Measurements from ENCODE around the gene NUMBL. TPM values are rescaled to one million over a fixed set of nuclear protein-coding genes. Genes with fewer than 3 reads are reported as not detected.

NUMBL gene
- polyA plus RNA-seq, 1 donor from 2014 or later, result 20.5 TPM

DNA sequence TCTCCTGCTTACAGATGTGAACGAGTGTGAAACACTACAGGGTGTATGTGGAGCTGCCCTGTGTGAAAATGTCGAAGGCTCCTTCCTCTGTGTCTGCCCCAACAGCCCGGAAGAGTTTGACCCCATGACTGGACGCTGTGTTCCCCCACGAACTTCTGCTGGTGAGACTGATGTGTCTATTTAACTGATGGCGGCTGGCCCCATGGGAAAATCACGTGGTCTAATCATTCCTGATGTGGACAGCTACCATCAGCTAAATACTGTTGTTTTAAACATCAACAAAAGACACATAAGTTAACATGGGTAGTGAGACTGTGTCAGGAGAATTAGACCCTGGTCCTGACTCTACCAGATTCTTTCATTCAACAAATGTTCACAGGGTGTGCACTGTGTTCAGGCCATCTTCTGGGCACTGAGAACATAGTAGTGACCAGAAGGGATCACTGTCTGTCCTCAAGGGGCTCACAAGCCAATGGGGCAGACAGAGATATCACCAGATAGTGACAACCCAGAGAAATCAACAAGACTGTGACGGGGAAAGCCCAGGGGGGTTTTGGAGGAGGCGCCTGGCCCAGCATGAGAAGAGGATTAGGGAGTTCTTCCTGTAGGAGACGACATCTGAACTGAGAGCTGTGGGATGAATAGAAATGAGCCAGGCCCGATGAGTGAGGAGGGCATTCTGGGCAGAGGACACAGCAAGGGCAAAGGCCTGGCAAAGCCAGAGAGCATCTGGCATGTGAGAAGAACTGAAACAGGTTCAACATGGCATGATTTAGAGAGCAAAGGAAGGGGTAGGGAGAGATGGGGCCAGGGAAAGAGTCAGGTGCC is 70.9 kb downstream of the NUMBL start:
- no peaks in the 10 kb centered on the region for H3K9me2 ChIP-seq (ENCODE audit: insufficient read depth, low read length)
- H3K9ac ChIP-seq (ENCODE audit: low read length), result no peak overlapping the region
- no peak overlapping the region for H3K4me3 ChIP-seq (ENCODE audit: low read length)
- no peak overlapping the region for H3K27ac ChIP-seq (ENCODE audit: low read length)
- no peaks in the 10 kb centered on the region for H3K27me3 ChIP-seq (ENCODE audit: insufficient read depth, low read depth, low read length)
- no peaks in the 10 kb centered on the region for H3K9me3 ChIP-seq (ENCODE audit: low read length)
- H3F3A ChIP-seq (ENCODE audit: insufficient read depth, low read length, poor library complexity, severe bottlenecking), result no peaks in the 10 kb centered on the region
- no peaks in the 10 kb centered on the region for H3K79me2 ChIP-seq (replicated peaks; ENCODE audit: insufficient read depth, low read length)
- TF ChIP-seq RAD21 (conservative IDR thresholded peaks at IDR 0.05) (no peak), TAF1 (IDR thresholded peaks at IDR 0.05; ENCODE audit: low read depth) (no peak), REST (IDR thresholded peaks at IDR 0.05; ENCODE audit: borderline replicate concordance) (no peak)
- H3K36me3 ChIP-seq (ENCODE audit: insufficient read depth, low read length), result no peaks in the 10 kb centered on the region
- no peak overlapping the region for H3K4me2 ChIP-seq (ENCODE audit: low read length)
- H4K20me1 ChIP-seq (ENCODE audit: insufficient read depth), result no peaks in the 10 kb centered on the region
- H2AFZ ChIP-seq (ENCODE audit: low read depth, low read length), result no peak overlapping the region

DNA sequence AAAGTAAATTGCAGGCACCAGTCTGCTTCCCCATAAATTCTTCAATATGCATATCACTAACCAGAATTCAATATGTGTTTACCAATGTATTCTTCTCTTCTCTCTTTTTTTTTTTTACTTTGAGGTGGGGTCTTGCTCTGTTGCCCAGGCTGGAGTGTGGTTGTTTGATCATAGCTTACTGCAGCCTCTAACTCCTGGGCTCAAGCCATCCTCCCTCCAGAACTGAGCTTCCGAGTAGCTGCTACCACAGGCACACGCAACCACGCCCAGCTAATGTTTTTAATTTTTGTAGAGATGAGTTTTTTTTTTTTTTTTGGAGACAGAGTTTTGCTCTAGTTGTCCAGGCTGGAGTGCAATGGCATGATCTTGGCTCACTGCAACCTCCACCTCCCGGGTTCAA is 72.5 kb downstream of the NUMBL start:
- H3K27ac ChIP-seq (ENCODE audit: low read length), result no peak overlapping the region
- H3K9me3 ChIP-seq (ENCODE audit: low read length), result no peaks in the 10 kb centered on the region
- H3F3A ChIP-seq (ENCODE audit: insufficient read depth, low read length, poor library complexity, severe bottlenecking), result no peaks in the 10 kb centered on the region
- no peaks in the 10 kb centered on the region for H4K20me1 ChIP-seq (ENCODE audit: insufficient read depth)
- peaks cover 7% of the 10 kb centered on the region for H3K27me3 ChIP-seq (ENCODE audit: insufficient read depth, low read depth, low read length)
- H3K9me2 ChIP-seq (ENCODE audit: insufficient read depth, low read length), result no peaks in the 10 kb centered on the region
- H3K4me2 ChIP-seq (ENCODE audit: low read length), result no peak overlapping the region
- H2AFZ ChIP-seq (ENCODE audit: low read depth, low read length), result no peak overlapping the region
- H3K9ac ChIP-seq (ENCODE audit: low read length), result no peak overlapping the region
- TF ChIP-seq REST (IDR thresholded peaks at IDR 0.05; ENCODE audit: borderline replicate concordance), result no peak
- TF ChIP-seq RAD21 (conservative IDR thresholded peaks at IDR 0.05), result no peak
- no peak for TF ChIP-seq EZH2 (IDR thresholded peaks at IDR 0.05; ENCODE audit: borderline replicate concordance, insufficient read depth, low read length, poor library complexity, severe bottlenecking)
- TF ChIP-seq TAF1 (IDR thresholded peaks at IDR 0.05; ENCODE audit: low read depth), result no peak
- TF ChIP-seq, protein P1, sequence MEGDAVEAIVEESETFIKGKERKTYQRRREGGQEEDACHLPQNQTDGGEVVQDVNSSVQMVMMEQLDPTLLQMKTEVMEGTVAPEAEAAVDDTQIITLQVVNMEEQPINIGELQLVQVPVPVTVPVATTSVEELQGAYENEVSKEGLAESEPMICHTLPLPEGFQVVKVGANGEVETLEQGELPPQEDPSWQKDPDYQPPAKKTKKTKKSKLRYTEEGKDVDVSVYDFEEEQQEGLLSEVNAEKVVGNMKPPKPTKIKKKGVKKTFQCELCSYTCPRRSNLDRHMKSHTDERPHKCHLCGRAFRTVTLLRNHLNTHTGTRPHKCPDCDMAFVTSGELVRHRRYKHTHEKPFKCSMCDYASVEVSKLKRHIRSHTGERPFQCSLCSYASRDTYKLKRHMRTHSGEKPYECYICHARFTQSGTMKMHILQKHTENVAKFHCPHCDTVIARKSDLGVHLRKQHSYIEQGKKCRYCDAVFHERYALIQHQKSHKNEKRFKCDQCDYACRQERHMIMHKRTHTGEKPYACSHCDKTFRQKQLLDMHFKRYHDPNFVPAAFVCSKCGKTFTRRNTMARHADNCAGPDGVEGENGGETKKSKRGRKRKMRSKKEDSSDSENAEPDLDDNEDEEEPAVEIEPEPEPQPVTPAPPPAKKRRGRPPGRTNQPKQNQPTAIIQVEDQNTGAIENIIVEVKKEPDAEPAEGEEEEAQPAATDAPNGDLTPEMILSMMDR (IDR thresholded peaks at IDR 0.05; ENCODE audit: poor library complexity, severe bottlenecking), result no peak
- no peak for TF ChIP-seq MXI1 (conservative IDR thresholded peaks at IDR 0.05; ENCODE audit: poor library complexity, severe bottlenecking)
- no peak for TF ChIP-seq POLR2AphosphoS5 (IDR thresholded peaks at IDR 0.05)
- TF ChIP-seq SMC3 (conservative IDR thresholded peaks at IDR 0.05; ENCODE audit: poor library complexity), result no peak
- TF ChIP-seq EP300 (conservative IDR thresholded peaks at IDR 0.05; ENCODE audit: poor library complexity, severe bottlenecking), result no peak
- H3K36me3 ChIP-seq (ENCODE audit: insufficient read depth, low read length), result no peaks in the 10 kb centered on the region
- no peaks in the 10 kb centered on the region for H3K79me2 ChIP-seq (replicated peaks; ENCODE audit: insufficient read depth, low read length)
- H3K4me3 ChIP-seq (ENCODE audit: low read length), result no peak overlapping the region

Data from neural cell (in vitro differentiated cells).